ENCODE measurements around the gene BCAR1.

GRCh38 chr16:75298267-75298666 is 46.8 kb upstream of the BCAR1 start:
- TF ChIP-seq, protein P1, sequence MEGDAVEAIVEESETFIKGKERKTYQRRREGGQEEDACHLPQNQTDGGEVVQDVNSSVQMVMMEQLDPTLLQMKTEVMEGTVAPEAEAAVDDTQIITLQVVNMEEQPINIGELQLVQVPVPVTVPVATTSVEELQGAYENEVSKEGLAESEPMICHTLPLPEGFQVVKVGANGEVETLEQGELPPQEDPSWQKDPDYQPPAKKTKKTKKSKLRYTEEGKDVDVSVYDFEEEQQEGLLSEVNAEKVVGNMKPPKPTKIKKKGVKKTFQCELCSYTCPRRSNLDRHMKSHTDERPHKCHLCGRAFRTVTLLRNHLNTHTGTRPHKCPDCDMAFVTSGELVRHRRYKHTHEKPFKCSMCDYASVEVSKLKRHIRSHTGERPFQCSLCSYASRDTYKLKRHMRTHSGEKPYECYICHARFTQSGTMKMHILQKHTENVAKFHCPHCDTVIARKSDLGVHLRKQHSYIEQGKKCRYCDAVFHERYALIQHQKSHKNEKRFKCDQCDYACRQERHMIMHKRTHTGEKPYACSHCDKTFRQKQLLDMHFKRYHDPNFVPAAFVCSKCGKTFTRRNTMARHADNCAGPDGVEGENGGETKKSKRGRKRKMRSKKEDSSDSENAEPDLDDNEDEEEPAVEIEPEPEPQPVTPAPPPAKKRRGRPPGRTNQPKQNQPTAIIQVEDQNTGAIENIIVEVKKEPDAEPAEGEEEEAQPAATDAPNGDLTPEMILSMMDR (IDR thresholded peaks at IDR 0.05), result no peak
- TF ChIP-seq ZFX (IDR thresholded peaks at IDR 0.05; ENCODE audit: borderline replicate concordance), result no peak

Data from 22Rv1 (cell line).